Tongue (tissue), 2 donors: ENCODE results near the gene VAPA. TPM values are rescaled to one million over a fixed set of nuclear protein-coding genes. Genes with fewer than 3 reads are reported as not detected.
A peak's percentile ranks its signal among the peaks of the same experiment; 100 is the strongest.

Experiments
- DNase-seq: peaks from one replicate; pipeline ENCODE4 v3.0.0-alpha.2; 2015
- total RNA-seq: library from RNA; depleted of rRNA; stranded (reverse); fragments of >200 nt; gene quantifications from one replicate; pipeline ENCODE4 v1.2.3, GENCODE V29; 2014

VAPA gene, protein sequence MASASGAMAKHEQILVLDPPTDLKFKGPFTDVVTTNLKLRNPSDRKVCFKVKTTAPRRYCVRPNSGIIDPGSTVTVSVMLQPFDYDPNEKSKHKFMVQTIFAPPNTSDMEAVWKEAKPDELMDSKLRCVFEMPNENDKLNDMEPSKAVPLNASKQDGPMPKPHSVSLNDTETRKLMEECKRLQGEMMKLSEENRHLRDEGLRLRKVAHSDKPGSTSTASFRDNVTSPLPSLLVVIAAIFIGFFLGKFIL
- total RNA-seq: 356 TPM

DNA sequence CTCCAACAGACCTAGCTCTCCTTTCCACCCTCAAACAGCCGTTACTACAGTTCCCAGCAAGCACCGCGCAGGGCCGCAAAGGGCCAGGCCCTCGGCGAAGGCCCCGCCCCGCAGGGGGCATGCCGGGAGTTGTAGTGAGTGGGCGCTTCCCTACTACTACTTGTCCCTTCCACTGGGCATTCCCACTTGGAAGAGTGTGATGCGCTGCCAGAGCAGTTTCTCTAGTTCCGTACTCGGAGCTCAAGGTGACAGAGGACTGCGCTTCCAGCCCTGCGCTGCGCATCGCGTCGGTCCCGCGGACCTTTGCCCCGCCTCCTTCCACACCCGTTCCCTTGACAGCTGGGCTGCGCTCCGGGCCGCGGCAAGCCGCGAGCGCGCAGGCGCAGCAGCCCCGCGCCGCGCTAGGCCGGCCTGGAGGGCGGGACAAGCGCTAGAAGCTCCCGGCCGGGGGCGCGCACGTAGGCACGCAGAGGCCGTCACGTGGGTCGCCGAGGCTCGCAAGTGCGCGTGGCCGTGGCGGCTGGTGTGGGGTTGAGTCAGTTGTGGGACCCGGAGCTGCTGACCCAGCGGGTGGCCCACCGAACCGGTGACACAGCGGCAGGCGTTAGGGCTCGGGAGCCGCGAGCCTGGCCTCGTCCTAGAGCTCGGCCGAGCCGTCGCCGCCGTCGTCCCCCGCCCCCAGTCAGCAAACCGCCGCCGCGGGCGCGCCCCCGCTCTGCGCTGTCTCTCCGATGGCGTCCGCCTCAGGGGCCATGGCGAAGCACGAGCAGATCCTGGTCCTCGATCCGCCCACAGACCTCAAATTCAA, at the start of gene VAPA:
VAPA (plus strand) TSS at position 491 of the 808 bp plus-strand sequence; CDS start at position 732, 241 bp downstream.
- DNase-seq: peak; percentile 99

DNA sequence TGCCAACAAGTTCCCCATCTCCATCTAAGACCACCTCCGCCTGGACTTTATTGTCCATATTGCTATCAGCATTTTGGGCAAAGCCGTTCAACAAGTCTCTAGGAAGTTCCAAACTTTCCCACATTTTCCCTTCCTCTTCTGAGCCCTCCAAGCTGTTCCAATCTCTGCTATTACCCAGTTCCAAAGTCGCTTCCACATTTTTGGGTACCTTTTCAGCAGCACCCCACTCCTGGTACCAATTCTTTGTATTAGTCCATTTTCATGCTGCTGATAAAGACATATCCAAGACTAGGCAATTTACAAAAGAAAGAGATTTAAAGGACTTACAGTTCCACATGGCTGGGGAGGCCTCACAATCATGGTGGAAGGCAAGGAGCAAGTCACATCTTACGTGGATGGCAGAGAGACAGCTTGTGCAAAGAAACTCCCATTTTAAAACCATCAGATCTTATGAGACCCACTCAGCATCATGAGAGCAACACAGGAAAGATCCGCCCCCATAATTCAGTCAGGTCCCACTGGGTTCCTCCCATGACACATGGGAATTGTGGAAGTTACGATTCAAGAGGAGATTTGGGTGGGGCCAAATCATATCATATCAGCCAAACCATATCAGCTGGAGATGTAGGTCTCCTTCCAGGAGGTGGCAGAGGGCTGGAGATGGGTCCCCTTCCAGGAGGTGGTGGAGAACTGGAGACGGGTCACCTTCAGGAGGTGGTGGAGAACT, 47.9 kb upstream of the VAPA start:
- DNase-seq: no peak

- DNase-seq: no peak
Measured at GRCh38 chr18:9866627-9867026, 47.2 kb upstream of the VAPA start.

DNA sequence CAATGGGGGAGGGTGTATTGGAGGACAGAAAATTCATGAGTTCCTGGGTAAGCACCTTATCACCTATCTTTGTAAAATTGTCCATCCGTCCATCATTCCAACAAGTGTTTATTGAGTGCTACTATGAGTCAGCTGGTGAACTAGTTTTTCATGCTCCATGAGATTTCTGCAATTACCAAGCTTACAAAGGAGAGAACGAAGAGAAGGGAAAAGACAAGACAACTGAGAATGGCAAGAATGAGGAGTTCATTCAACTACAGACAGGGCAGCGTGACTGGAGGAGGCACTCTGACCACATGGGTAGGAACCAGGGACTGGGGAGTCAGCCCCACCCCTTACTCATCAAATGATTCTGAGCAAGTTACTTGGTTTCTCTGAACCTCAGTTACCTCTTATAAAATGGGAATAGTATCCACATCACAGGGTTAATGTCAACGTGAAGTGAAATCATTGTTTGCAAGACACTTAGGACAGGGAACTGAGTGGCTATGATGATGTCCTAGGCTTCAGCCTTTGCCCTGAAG, 46.7 kb upstream of the VAPA start:
- no peak for DNase-seq

DNA sequence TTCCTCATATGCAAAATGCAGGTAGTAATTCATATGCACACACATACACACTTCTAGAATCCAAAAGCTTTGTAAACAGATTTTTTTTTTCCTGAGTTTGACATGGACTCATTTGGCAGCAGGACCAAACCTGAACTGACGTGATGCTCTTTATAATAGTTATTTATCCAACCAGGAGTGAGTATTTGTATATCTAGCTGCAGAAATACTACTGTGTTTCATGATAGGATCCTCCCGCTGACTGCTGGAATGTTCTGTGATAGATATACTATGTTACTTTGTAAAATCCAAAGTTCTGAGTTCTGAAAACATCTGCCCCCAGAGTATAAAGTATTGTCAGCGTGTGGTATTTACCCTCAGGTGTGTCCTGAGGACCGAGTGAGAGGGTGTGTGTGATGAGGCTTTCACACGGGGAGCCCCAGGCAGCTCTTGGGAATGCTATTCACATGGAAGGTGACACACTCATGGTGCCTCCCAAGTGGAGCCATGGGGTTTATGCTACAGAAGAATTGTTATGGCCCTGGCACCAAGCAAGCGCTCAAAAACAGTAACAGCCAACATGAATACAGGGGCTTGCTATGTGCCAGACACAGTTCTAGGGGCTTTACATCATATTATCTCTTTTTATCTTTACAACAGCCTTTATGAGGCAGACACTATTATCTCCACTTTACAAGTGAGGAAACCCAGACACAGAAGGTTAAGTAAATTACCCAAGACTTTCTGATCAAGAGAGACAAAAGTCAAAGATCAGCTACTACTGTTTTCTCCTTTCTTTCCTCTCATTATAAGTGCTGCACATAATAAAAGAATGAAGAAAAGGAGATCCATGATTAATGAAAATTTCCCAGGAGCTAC, 44.7 kb upstream of the VAPA start:
- no peak for DNase-seq

GRCh38 chr18:9869715-9870430, 43.9 kb upstream of the VAPA start:
- DNase-seq: no peak

DNA sequence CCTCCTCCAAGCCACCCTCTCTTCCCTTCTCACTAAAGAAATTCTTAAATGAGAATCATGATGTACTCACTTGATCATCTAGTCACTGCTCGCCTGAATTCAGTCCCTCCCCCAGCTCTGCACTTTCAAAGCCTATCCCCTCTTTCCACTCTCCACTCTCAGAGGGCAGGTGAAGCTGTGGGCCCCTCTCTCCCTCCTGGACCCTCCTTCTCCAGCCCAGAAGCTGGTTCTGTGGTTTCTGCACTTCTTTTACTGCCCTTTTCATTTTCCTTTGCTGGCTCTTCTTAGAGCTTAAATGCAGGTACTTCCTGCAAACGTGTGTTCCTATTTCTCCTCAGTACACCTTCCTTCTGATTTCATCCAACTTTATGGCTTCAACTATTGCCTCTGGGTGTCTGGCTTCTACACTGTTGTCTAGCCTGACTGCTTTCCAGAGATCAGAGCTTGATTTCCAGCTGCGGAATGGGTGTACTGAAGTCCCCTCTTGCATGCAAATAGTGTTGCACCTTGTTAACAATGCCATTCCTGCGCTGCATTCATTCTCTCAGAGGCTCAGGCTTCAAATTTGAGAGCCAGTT, 43.3 kb upstream of the VAPA start:
- DNase-seq: no peak

DNA sequence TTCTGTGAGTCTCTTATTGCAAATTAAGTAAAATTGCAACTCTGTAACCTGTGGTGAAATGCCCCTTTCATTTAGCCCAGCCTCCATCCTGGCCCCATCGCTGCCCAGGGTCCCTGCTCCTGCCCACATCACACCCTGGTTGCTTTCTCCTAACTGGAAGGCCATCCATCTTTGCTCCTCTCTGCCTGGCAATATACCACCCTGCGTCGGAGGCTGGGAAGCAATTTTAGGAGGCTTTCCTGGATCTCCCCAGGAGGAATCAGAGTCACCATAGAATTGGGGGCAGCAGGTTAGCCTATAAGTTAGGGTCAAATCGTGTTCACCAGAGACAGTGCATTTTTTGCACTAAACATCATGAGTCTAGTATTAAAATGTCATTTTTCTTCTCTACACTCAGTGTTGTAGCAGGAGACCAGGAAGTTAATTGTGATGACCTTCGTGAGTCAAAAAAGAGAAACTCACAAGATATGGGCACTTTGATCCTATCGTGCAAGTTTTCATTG, 42.5 kb upstream of the VAPA start:
- DNase-seq: no peak

GRCh38 chr18:9872823-9873222, 41.0 kb upstream of the VAPA start:
- no peak for DNase-seq

- DNase-seq: no peak
Measured at GRCh38 chr18:9874728-9875127, 39.1 kb upstream of the VAPA start.

GRCh38 chr18:9876212-9876866, 37.5 kb upstream of the VAPA start:
- no peak for DNase-seq

DNA sequence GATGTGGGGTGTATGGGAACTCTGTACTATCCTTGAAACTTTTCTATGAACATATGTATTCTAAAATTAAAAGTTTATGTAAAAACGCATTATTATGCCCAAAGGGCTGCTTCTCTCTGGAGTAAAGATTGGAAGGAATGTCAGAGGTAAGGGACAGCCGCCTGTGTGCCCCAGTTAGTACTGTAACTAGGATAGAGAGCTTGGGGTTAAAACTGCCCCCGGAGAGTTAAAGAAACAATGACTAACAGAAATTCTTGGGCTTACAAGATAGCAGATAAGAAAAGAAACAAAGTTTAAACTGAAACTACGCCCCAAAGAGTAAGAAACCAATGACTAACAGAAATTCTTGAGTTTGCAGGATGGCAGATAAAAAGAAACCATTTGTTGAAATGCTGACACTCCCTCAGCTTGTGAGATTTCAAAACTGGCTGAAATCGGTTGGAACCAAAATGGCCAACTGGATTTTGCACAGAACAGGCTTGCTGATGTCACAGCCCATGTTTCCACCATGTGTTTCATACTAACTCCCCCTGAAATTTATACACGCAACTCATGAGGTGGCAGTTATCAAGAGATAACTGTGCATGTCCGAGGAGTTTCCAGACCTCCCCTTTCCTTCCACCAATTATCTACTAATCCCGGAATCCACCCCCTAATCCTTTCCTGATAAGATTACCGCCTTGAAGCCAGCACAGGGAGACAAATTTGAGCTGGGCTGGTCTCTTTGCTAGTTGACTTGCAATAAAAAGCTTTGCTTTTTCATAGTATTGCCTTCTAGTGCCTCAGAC, 36.8 kb upstream of the VAPA start:
- peak; percentile 20 for DNase-seq

GRCh38 chr18:9877655-9878014, 36.2 kb upstream of the VAPA start:
- DNase-seq: no peak

GRCh38 chr18:9878095-9878494, 35.7 kb upstream of the VAPA start:
- DNase-seq: no peak

DNA sequence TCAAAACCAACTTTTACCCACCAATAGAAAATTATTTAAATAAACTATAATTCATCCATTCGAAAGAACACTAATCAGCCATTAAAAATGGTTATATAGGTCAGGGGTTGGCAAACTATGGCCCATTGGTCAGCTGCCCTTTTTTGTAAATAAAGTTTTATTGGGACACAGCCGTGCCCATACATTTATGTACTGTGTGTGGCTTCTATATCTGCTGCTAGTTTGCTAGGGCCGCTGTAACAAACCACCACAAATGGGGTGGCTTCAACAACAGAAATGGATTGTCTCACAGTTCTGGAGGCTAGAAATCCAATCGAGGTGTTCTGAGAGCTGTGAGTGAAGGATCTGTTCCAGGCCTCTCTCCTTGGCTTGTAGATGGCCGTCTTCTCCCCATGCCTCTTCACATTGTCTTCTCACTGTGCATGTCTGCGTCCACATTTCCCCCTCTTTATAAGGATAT, 35.0 kb upstream of the VAPA start:
- no peak for DNase-seq

DNA sequence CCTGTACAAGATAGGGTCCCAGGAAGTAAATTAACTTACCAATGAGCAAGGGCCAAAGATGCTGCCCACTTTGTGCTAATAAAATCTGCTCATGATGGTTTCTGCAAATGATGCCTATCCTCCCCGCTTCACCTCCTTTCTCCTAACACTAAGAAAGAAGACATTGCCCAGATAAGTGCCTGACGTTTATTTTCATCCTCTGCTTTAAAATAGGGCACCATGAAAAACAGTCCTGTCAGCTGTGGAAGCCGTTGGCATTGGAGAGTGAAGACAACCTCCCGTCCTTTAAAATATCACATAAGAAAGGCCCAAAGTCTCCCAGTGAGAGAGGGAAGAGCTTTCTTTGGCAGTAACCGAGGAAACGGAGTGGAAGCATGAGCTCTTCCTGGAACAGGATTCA, 29.7 kb upstream of the VAPA start:
- no peak for DNase-seq

- DNase-seq: no peak
Measured at GRCh38 chr18:9884532-9885140, 29.2 kb upstream of the VAPA start.

DNA sequence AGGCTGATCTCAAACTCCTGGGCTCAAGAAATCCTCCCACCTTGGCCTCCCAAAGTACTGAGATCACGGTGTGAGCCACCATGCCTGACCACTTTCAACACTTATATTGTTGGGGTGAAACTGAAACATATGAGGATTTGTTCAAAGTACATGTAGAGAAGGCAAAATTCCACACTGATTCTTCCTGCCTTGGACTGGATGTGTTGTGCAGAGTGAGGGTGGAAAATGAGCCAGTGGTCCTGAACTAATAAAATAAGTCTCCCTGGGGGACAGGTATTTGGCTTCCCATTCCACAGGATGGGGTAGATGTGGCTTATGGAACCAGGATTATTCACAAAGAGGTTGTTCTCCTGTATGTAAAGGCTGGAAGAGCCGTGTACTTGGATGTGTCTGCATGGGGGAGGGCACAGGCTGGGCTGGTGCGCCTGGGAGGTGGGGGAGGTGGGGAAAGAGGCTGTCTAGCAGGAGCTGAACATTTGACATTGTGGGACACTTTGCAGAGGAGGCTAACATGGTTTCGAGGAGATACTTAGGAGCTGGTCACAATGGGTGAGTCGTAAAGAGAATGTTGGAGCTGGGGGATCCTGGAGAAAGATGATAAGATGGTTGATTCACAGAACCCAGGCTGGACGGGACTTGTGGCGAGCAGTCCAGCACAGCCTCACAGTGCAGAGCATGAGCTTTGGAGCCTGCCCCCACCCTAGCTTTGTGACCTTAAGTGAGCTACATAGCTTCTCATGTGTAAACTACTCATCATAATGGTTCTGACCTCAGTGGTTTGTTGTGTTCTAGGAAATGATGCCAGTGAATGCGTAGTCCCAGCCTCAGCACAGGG, 28.4 kb upstream of the VAPA start, which contains the start of gene TXNDC2:
TXNDC2 (plus strand) TSS at position 804 of the 835 bp plus-strand sequence. CDS start 708 bp downstream, outside the sequence.
- DNase-seq: no peak
